ENCODE results near the gene XPOT. TPM values are rescaled to one million over a fixed set of nuclear protein-coding genes. Genes with fewer than 3 reads are reported as not detected.

The XPOT gene
- total and polyA plus RNA-seq, 4 donors, result 21.1 to 65.7 (median 36.6) TPM

DNA sequence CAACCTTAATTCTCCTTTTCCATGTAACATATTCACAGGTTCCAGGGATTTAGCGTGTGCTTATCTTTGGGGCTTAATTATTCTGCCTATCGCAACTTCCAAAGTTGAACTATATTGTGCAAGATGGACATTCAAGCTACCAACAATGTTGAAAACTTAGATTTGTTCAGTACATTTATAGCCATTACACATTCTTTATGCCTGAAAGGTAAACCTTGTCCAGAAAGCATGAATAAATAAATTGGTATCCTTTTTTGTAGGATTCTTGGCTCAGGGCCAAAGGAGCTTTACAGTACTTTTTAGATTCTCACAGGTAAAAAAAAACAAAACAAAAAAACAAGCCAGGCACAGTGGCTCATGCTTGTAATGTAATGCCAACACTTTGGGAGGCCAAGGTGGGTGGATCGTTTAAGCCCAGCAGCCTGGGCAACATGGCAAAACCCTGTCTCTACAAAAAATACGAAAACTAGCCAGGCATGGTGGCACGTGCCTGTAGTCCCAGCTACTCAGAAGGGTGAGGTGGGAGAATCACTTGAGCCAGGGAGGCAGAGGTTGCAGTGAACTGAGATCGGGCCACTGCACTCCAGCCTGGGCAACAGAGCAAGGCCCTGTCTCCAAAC is 16.9 kb upstream of the XPOT start:
- Histone ChIP-seq H3K27me3 (ENCODE audit: control insufficient read depth in 3 of 3, insufficient read depth in 3 of 3, low read length in 2 of 3) (peaks cover 0 to 18% (median 17%) of the 10 kb centered on the region in 3 donors), H3K27ac (ENCODE audit: low read depth in 1 of 2, low read length in 1 of 2) (no peak overlapping the region), H3K36me3 (ENCODE audit: control insufficient read depth in 4 of 4, insufficient read depth in 4 of 4, low read length in 4 of 4) (no peaks in the 10 kb centered on the region), H3K4me1 (ENCODE audit: control insufficient read depth in 5 of 5, insufficient read depth in 5 of 5, low read length in 5 of 5) (peaks cover 0 to 4% (median 0%) of the 10 kb centered on the region in 5 donors), H3K4me3 (no peak overlapping the region), H3K9me3 (ENCODE audit: control insufficient read depth in 4 of 4, insufficient read depth in 3 of 4, low read length in 3 of 4) (peaks cover 0 to 7% (median 0%) of the 10 kb centered on the region in 4 donors), H3K9ac (ENCODE audit: insufficient read depth in 1 of 2, low read length in 2 of 2) (no peak overlapping the region)
- TF ChIP-seq, protein P1, sequence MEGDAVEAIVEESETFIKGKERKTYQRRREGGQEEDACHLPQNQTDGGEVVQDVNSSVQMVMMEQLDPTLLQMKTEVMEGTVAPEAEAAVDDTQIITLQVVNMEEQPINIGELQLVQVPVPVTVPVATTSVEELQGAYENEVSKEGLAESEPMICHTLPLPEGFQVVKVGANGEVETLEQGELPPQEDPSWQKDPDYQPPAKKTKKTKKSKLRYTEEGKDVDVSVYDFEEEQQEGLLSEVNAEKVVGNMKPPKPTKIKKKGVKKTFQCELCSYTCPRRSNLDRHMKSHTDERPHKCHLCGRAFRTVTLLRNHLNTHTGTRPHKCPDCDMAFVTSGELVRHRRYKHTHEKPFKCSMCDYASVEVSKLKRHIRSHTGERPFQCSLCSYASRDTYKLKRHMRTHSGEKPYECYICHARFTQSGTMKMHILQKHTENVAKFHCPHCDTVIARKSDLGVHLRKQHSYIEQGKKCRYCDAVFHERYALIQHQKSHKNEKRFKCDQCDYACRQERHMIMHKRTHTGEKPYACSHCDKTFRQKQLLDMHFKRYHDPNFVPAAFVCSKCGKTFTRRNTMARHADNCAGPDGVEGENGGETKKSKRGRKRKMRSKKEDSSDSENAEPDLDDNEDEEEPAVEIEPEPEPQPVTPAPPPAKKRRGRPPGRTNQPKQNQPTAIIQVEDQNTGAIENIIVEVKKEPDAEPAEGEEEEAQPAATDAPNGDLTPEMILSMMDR (IDR thresholded peaks at IDR 0.05; ENCODE audit: control extremely low read depth, extremely low read depth), result no peak
- WGBS, 2 donors, result 92 to 95% methylated on average over 6 of the region's 6 CpGs
- ATAC-seq (ENCODE audit: insufficient read depth, low FRiP score), result no peak
- DNase-seq, result peak in 1 of 3 donors; percentile 33

DNA sequence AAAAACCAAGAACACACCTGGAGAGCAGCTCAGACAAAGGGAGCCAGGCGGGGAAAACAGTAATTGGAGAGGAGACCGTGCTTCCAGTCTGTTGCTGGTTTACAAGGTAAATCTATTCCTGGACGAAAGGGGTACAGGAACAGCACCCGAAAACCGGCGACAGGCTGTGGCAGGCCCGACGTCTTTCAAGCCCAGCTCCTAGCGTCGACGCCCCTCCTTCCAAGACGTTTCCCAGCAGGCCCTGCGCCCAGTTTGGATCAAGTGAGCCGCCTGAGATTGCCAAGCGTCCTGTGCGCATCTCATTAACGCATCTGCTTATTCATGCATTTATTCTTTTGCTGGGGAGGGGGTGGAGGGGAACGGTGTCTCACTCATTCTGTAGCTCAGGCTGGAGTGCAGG is 15.0 kb upstream of the XPOT start:
- peaks cover 0 to 7% (median 0%) of the 10 kb centered on the region in 4 donors for H3K9me3 ChIP-seq (ENCODE audit: control insufficient read depth in 4 of 4, insufficient read depth in 3 of 4, low read length in 3 of 4)
- peaks cover 0 to 4% (median 0%) of the 10 kb centered on the region in 5 donors for H3K4me1 ChIP-seq (ENCODE audit: control insufficient read depth in 5 of 5, insufficient read depth in 5 of 5, low read length in 5 of 5)
- no peak overlapping the region for H3K4me3 ChIP-seq
- H3K36me3 ChIP-seq (ENCODE audit: control insufficient read depth in 4 of 4, insufficient read depth in 4 of 4, low read length in 4 of 4), result no peaks in the 10 kb centered on the region
- no peak overlapping the region for H3K9ac ChIP-seq (ENCODE audit: insufficient read depth in 1 of 2, low read length in 2 of 2)
- H3K27ac ChIP-seq (ENCODE audit: low read depth in 1 of 2, low read length in 1 of 2), result no peak overlapping the region
- WGBS, 2 donors, result 89 to 90% methylated on average over 18 of the region's 18 CpGs
- H3K27me3 ChIP-seq (ENCODE audit: control insufficient read depth in 3 of 3, insufficient read depth in 3 of 3, low read length in 2 of 3), result peaks cover 0 to 18% (median 17%) of the 10 kb centered on the region in 3 donors
- DNase-seq, result no peak
- TF ChIP-seq, protein P1 (IDR thresholded peaks at IDR 0.05; ENCODE audit: control extremely low read depth, extremely low read depth), result no peak
- no peak for ATAC-seq (ENCODE audit: insufficient read depth, low FRiP score)

DNA sequence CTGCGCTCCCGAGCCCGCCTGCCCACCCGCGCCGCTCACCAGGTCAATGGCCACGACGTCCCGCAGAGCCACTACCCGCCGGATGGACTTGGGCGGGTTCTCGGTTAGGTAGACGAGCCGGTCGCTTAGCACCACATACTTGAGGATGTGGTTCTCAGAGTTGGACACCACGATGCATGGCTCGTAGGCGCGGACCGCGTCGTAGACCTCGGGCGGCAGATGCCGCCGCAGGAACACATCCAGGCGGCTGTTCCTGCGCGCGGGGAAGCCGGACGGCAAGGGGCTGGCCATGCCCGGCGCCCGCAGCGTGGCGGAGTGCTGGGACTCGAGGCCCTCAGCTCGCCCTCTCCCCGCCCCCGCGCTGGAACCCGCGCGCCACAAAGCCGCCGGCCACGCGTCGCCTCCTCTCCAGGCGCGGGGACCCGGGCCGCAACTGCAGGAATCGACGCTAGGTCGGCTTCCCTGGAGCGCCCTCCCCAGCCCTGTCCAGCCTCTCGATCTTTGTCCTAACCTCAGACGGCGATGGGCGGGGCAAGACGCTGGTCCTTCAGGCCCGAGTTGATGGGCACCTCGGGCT is 13.8 kb upstream of the XPOT start, which contains the start of gene C12orf56:
TSS of gene C12orf56 (minus strand) at position 484 of the 577 bp plus-strand sequence. CDS start at position 291, 193 bp downstream.
- Histone ChIP-seq H3K27me3 (ENCODE audit: control insufficient read depth in 3 of 3, insufficient read depth in 3 of 3, low read length in 2 of 3) (peaks cover 0 to 18% (median 17%) of the 10 kb centered on the region in 3 donors), H3K4me1 (ENCODE audit: control insufficient read depth in 5 of 5, insufficient read depth in 5 of 5, low read length in 5 of 5) (peaks cover 0 to 4% (median 0%) of the 10 kb centered on the region in 5 donors), H3K9me3 (ENCODE audit: control insufficient read depth in 4 of 4, insufficient read depth in 3 of 4, low read length in 3 of 4) (peaks cover 0 to 7% (median 0%) of the 10 kb centered on the region in 4 donors), H3K4me3 (peak within 1 kb of the TSS; percentile 50), H3K27ac (ENCODE audit: low read depth in 1 of 2, low read length in 1 of 2) (no peak within 1 kb of the TSS), H3K9ac (ENCODE audit: insufficient read depth in 1 of 2, low read length in 2 of 2) (no peak within 1 kb of the TSS), H3K36me3 (ENCODE audit: control insufficient read depth in 4 of 4, insufficient read depth in 4 of 4, low read length in 4 of 4) (no peaks in the 10 kb centered on the region)
- WGBS, 2 donors, result 1 to 3% methylated on average over 48 to 66 of the region's 66 CpGs
- TF ChIP-seq, protein P1 (IDR thresholded peaks at IDR 0.05; ENCODE audit: control extremely low read depth, extremely low read depth), result no peak
- ATAC-seq (ENCODE audit: insufficient read depth, low FRiP score), result no peak
- peak; percentile 19 to 39 (median 24) for DNase-seq

Data from lung (tissue), 12 donors.